ENCODE data around the gene ZBTB11. TPM values are rescaled to one million over a fixed set of nuclear protein-coding genes. Genes with fewer than 3 reads are reported as not detected.

The ZBTB11 gene
- total and polyA plus RNA-seq, 9 of the 15 experiments (the other 6 are each of a cell fraction or from before 2014, with no cell fraction given) = 6.2 to 31.9 (median 21.4) TPM

GRCh38 chr3:101687142-101687931 lies 10.4 kb upstream of the ZBTB11 start:
- peaks cover 7% of the 10 kb centered on the region; the same call in 1 of the 2 replicates for H4K20me1 ChIP-seq (replicated peaks; ENCODE audit: control insufficient read depth, insufficient read depth, low read length)
- peak overlapping the region; percentile 99 for H3K4me2 ChIP-seq (ENCODE audit: insufficient read depth, low read length)
- ATAC-seq (peak; percentile 5; the same call in 2 of the 3 replicates), FAIRE-seq (no peak), DNase-seq (ENCODE audit: extremely low read depth in 1 of 4, low spot score in 3 of 4) (peak in 1 of 4 experiments; percentile 38)
- H3K4me1 ChIP-seq (replicated peaks in 1 of 2; ENCODE audit: control insufficient read depth in 2 of 2, insufficient read depth in 2 of 2, low read length in 2 of 2) = peaks cover 7 to 12% of the 10 kb centered on the region in 2 experiments; a peak in 3 of 5 replicates
- BruUV-seq (replicated peaks) = TSS peak; percentile 82
- CTCF ChIA-PET (ENCODE audit: low intra/inter-chr PET ratio) = no interaction called here
- H3K27ac ChIP-seq (ENCODE audit: extremely low read depth, low read depth, low read length) = peak overlapping the region; percentile 98
- peak overlapping the region; percentile 30; the same call in 1 of the 2 replicates for H2AFZ ChIP-seq (ENCODE audit: low read depth, low read length)
- H3K27me3 ChIP-seq (ENCODE audit: control insufficient read depth in 2 of 2, insufficient read depth in 2 of 2, low read length in 2 of 2) = no peaks in the 10 kb centered on the region
- 15% methylated on average over 24 of the region's 25 CpGs for WGBS (ENCODE audit: insufficient coverage, low coverage, missing lambda C conversion rate)
- no peaks in the 10 kb centered on the region for H3K9me3 ChIP-seq (replicated peaks; ENCODE audit: control insufficient read depth, insufficient read depth, low read depth, low read length)
- POLR2A ChIA-PET = interaction anchor here (0.8 to 4.6 kb wide), 6 partner anchors 10 to 136 kb away, joined by 3 to 70 read pairs (median 4); partner anchors contain the start of genes CEP97 and ZBTB11
- intact Hi-C loops (cut with micrococcal nuclease) = loop anchor here (2.0 to 10.0 kb wide), 3 partner anchors 47 to 1283 kb away; partner anchors contain the start of genes LNP1 and TOMM70
- H3K36me3 ChIP-seq (ENCODE audit: control insufficient read depth, insufficient read depth, low read length) = peaks cover 38% of the 10 kb centered on the region
- H3K9ac ChIP-seq (ENCODE audit: insufficient read depth in 1 of 2, low read depth in 2 of 2, low read length in 2 of 2) = peak overlapping the region; percentile 88 to 100; a peak in 3 of 4 replicates
- peak overlapping the region; percentile 86 for H3K4me3 ChIP-seq
- no peaks in the 10 kb centered on the region for H3K9me1 ChIP-seq (ENCODE audit: control insufficient read depth, insufficient read depth, low read length)
- TF ChIP-seq MEIS2 (IDR thresholded peaks at IDR 0.05; ENCODE audit: partially characterized antibody) = peak; percentile 12
- TF ChIP-seq FOSL1 (tag; conservative IDR thresholded peaks at IDR 0.05) = peak; percentile 78
- TF ChIP-seq SMARCE1 (IDR thresholded peaks at IDR 0.05) = 0 out of 2 replicates have a peak, but pooled peaks have one; percentile 7
- no peak for TF ChIP-seq NR2C2 (CRISPR knock-in tag; IDR thresholded peaks at IDR 0.05)
- TF ChIP-seq NR2C2 (tag; IDR thresholded peaks at IDR 0.05) = peak; percentile 25; the same call in 1 of the 2 replicates
- no peak for TF ChIP-seq GTF2A2 (tag; IDR thresholded peaks at IDR 0.05)
- TF ChIP-seq ARID1B (IDR thresholded peaks at IDR 0.05) = peak; percentile 2; the same call in 1 of the 2 replicates
- TF ChIP-seq KLF6 (CRISPR knock-in tag; IDR thresholded peaks at IDR 0.05; ENCODE audit: borderline replicate concordance) = no peak
- TF ChIP-seq JUN (IDR thresholded peaks at IDR 0.05; ENCODE audit: borderline replicate concordance, low read depth, low read length) = no peak
- 0 out of 2 replicates have a peak, but pooled peaks have one; percentile 13 for TF ChIP-seq JUN (CRISPR knock-in tag; IDR thresholded peaks at IDR 0.05; ENCODE audit: borderline replicate concordance)
- TF ChIP-seq, protein P1, sequence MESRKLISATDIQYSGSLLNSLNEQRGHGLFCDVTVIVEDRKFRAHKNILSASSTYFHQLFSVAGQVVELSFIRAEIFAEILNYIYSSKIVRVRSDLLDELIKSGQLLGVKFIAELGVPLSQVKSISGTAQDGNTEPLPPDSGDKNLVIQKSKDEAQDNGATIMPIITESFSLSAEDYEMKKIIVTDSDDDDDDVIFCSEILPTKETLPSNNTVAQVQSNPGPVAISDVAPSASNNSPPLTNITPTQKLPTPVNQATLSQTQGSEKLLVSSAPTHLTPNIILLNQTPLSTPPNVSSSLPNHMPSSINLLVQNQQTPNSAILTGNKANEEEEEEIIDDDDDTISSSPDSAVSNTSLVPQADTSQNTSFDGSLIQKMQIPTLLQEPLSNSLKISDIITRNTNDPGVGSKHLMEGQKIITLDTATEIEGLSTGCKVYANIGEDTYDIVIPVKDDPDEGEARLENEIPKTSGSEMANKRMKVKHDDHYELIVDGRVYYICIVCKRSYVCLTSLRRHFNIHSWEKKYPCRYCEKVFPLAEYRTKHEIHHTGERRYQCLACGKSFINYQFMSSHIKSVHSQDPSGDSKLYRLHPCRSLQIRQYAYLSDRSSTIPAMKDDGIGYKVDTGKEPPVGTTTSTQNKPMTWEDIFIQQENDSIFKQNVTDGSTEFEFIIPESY (CRISPR knock-in tag; IDR thresholded peaks at IDR 0.05) = peak; percentile 90
- in situ Hi-C loops (cut with MboI) = loop anchor here (10.0 kb wide), 1 partner anchor 113 kb away; the partner anchor contains the start of gene PCNP
- peaks cover 51% of the 10 kb centered on the region for H3K79me2 ChIP-seq (ENCODE audit: control insufficient read depth, insufficient read depth, low read length)

Measured in K562 (cell line).